ENCODE results near the gene TEX264.
"Not testable (repeated sequence)": the region's sequence is repeated elsewhere in the genome, so short reads cannot be mapped to it uniquely, and the experiment has no call there.

The TEX264 gene, protein sequence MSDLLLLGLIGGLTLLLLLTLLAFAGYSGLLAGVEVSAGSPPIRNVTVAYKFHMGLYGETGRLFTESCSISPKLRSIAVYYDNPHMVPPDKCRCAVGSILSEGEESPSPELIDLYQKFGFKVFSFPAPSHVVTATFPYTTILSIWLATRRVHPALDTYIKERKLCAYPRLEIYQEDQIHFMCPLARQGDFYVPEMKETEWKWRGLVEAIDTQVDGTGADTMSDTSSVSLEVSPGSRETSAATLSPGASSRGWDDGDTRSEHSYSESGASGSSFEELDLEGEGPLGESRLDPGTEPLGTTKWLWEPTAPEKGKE

DNA sequence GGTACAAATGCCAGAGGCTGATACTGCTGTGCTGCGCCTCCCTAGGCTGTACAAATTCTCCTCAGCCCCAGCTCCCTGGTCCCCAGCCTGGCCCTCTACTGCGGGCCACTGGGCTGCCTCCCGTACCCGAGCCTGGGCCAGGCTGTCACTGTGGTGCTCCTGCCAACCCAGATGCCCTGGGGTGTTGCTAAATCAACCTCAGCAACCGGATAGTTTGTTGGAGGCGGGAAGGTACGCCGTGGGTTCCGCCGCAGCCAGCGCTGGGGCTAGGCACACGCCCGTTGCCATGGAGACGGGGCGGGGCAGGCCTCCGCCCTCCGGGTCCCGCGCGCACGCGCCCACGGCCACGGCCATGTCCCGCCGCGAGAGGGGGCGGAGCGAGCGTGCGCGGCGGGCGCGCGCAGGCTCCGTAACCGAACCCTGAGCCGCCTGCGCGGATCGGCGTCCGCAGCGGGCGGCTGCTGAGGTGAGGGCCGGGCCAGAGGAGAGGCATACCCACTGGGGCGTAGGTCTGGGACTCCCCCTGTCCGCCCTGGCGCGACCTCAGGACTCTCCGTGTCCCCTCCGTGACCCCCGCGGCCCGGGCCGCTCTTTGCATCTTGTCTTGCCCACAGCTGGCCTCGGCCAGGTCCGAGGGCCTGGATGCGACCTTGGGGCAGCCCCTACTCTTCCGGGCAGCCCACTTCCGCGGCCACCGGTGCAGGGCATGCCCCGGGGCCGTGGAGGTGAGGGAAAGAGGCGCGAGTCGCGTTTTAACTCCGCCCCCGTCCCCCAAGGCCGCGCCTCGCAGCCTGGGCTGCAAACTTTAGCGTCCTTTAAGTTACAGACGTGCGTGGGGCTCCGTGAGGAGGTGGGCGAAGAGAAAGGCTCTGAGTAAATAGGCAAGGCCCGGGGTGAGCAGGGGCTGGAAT is at the start of gene TEX264:
TEX264 (plus strand) TSS at position 430 of the 911 bp plus-strand sequence. CDS start 3,053 bp downstream, outside the sequence.
- DNase-seq: peak; percentile 94

DNA sequence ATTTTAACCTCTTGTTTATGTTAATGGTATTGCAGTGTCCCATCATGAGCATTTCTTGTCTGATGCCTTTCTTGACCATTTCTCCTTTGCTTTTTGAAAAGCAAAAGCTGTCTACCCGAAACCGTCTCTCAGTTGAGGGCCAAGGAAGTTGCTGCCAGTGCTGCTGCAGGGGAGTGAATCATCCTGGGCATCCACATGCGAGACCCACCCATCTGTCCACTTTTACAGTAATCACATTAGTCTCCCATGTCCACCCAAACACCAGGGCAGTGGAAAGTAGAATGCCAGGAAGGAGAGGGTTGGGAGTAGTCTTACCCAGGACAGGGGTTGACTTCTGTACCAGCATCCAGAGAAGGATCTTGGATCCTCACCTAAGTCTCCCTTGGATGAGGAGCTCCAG is 48.6 kb upstream of the TEX264 start:
- no peak for DNase-seq

DNA sequence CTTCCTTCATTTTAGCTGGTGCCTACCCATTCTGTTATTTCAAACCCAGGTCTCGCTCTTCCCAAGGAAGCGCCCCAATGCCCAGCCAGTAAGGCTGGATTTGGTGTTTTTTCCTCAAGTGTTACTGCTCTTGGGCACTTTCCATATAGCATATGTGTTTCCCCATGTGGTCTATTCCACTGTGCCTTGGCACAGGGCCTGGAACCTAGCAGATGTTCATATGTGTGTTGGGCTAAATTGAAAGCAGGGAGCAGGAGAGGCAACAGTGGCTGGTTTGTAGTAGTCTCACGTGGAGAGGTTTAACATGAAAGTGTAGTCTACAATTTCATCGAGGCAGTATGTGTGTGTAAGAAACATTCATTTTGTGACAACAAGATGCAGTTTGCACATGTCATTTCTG is 48.2 kb upstream of the TEX264 start:
- DNase-seq: no peak

DNA sequence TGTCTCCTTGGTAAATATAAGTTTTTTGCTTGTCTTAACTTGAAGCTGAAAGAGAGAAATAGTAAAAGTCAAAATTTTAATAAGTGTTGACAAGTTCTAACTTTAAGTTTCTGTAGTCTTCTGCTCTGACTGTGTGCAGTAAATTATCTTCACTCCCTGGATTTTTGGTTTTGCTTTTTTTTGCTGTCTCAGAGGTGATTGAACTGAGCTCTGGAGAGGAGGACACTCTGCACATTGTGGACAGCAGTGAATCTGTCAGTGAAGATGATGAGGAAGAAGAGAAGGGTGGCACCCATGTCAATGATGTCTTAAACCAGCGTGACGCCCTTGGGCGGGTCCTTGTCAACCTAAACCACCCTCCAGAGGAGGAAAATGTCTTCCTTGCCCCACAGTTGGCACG is 40.5 kb upstream of the TEX264 start:
- no peak for DNase-seq

DNA sequence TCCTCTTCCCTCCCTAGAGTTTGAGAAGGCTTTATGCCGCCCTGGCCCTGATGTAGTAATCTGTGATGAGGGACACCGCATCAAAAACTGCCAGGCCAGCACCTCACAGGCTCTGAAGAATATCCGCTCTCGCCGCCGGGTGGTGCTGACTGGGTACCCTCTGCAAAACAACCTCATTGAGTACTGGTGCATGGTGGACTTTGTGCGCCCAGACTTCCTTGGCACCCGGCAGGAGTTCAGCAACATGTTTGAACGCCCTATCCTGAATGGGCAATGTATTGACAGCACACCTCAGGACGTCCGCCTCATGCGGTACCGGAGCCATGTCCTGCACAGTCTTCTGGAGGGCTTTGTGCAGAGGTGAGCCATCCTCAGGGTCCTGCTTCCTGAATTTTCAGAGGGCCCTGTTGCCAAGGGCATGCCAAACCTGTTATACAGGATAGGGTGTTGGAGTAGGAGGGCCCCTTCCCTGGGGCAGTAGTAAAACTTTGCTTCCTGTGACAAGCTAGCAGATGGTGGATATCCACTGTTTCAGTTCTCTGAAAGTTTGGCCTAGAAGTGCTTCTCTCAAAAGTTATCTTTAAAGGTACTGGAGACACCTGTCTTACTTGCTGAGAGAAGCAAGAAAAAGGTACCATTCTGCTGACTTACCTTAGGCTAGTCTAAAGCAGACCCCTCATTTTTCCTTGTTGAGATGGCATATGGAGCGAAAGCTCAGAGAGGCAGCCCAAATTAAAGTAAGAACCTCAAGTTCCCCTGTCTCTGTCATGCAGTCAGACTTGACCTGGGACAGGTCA is 33.7 kb upstream of the TEX264 start:
- no peak for DNase-seq

DNA sequence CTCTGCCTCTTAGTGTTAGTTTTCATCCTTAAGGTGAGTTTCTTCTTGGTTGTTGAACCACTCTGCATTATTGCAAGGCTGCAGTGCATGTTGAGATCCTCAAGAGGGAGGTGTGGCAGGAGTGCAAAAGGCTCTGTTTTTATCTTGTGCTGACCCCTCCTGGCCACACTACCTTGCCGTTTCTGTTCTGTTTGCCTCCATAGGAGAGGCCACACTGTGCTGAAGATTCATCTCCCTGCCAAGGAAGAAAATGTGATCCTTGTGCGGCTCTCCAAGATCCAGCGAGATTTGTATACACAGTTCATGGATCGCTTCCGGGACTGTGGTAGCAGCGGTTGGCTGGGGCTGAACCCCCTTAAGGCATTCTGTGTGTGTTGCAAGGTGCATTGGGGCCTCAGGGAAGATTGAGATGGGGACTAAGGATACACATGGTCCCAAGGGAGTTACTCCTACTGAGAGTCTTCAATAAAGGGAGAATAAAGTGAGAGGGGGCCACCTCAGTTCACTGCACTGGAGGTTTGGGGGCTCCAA is 33.0 kb upstream of the TEX264 start:
- peak; percentile 27 for DNase-seq

DNA sequence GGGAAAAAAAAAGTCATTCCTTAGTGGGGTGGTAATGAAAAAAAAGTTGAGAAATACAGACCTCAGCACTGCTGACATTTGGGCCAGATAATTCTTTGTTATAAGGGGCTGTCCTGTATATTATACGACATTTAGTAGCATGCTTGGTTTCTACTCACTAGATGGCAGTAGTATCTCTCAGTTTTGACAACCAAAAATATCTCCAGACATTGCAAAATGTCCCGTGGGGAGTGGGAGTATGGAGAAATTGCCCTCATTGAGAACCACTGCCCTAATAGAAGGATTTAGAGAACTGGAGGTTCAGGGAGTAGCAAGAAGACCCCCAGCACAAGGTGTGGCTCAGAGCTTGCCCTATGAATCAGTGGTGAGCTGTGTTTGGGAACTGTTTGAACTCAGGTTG is 28.6 kb upstream of the TEX264 start:
- peak; percentile 35 for DNase-seq

DNA sequence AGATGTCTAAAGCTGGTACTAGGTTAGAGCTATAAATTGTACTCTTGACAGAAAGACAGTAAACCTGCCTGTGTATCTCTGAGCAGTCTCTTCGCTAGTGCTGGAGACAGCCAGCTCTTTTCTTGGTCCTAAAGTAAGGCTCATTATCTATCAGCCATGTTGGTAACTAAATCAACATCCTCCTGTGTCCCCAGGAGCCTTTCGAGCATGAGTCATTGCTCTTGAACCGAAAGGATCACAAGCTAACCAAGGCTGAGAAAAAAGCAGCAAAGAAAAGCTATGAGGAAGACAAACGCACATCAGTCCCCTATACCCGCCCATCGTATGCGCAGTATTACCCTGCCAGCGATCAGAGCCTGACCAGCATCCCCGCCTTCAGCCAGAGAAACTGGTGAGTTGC is 25.0 kb upstream of the TEX264 start:
- DNase-seq: no peak

DNA sequence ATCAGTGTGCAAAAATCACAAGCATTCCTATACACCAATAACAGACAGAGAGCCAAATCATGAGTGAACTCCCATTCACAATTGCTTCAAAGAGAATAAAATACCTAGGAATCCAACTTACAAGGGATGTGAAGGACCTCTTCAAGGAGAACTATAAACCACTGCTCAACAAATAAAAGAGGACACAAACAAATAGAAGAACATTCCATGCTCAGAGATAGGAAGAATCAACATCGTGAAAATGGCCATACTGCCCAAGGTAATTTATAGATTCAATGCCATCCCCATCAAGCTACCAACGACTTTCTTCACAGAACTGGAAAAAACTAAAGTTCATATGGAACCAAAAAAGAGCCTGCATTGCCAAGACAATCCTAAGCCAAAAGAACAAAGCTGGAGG is 18.9 kb upstream of the TEX264 start:
- DNase-seq: not testable (repeated sequence)

DNA sequence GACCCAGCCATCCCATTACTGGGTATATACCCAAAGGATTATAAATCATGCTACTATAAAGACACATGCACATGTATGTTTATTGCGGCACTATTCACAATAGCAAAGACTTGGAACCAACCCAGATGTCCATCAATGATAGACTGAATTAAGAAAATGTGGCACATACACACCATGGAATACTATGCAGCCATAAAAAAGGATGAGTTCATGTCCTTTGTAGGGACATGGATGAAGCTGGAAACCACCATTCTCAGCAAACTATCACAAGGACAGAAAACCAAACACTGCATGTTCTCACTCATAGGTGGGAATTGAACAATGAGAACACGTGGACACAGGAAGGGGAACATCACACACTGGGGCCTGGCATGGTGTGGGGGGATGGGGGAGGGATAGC is 17.6 kb upstream of the TEX264 start:
- not testable (repeated sequence) for DNase-seq

DNA sequence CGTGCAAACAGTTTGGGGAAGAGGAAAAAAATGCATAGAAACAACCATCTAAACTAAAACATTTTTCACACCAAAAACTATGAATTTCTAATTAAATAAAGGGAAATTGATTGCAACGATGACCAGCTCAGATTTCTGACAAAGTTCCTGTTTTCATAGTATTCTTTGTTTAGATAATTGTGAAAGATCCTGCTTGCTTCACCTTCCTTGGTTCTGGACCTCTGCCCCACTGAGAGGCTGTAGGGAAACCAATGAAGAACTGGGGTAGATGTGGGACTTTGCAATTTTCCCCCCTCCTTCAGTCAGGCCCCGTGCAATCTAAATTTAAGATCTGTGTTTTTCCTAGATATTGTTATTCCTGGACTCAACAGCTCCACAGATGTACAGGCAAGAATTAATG is 13.8 kb upstream of the TEX264 start:
- DNase-seq: no peak

DNA sequence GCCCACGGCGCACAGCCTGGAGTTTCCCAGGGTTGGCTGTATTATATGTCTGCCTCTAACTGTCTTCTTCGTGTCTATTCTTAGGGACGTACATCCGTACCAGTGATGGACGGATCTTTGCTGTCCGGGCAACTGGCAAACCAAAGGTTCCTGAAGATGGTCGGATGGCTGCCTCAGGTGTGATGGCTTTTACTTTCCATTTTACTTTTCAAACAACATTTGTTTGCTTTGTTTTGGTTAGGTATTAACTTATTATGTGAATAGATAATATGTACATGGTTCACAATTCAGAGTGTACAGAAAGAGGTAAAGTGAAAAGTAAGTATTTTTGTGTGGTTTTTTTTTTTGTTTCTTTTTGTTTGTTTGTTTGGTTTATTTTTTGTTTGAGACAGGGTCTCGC is 11.1 kb upstream of the TEX264 start:
- DNase-seq: no peak

DNA sequence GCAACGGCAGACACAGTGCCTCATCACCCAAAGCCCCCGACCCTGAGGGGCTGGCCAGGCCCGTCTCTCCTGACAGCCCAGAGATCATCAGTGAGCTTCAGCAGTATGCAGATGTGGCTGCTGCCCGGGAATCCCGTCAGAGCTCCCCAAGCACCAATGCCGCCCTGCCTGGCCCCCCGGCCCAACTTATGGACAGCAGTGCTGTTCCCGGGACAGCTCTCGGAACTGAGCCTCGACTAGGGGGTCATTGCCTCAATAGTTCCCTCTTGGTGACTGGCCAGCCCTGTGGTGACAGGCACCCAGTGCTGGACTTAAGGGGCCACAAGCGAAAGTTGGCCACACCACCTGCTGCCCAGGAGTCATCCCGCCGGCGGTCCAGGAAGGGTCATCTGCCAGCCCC is 8.6 kb upstream of the TEX264 start:
- no peak for DNase-seq

DNA sequence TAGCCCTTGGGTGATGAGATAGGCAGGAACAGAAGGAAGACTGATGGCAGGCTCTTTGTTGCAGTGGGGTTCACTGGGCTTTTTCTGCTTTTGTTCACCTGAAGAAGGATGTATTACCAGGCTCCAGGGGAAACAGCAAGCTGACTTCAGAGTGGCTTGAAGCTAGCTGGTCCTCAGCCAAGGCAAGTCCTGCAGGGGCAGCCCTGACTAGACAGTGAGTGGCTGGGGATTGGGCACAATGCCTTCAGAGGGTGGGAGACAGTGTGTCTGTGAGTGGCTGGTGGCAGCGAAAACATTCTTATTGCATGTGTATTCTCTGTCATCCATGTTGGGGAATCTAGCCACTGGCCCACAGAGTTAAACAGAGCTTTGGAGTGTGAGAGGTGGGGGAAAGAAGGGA is 2.3 kb upstream of the TEX264 start:
- DNase-seq: no peak

DNA sequence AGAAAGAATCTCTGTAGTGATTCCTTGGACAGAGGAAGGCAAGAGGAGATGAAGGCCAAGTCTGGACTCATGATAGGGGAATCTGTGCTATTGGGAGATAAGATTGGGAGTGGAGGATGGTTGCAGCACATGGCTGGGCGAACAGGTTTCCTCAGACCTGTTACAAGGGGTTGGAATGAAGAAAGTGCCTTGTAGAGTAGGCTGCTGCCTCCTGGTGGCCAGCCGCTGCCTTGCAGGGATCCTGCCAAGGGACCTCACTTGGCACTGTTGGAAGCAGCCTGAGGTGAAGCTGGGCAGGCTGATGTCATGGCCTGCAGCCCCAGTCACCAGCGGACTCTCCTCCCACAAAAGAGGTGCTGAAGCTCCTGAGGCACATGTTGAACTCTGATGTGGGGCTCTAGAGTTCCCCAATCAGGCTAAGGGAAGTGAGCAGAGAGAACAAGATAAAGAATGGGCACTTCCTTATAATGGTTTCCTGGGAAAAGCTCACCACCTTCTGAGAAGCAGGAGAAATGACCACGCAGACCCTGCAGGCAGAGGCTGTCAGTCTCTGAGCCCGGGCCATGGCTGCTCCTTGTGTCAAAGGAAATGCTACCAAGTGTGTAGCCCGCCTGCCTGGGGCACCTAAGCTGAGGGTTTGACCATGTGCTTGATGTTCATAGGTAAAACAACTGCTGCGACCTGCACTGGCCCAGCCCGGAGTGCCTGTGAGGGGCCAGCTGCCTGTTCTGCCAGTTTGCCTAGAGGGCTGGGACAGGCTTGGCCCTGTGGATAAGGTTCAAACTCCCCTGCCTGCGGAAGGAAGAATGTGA is 1.6 kb upstream of the TEX264 start:
- DNase-seq: peak; percentile 83

DNA sequence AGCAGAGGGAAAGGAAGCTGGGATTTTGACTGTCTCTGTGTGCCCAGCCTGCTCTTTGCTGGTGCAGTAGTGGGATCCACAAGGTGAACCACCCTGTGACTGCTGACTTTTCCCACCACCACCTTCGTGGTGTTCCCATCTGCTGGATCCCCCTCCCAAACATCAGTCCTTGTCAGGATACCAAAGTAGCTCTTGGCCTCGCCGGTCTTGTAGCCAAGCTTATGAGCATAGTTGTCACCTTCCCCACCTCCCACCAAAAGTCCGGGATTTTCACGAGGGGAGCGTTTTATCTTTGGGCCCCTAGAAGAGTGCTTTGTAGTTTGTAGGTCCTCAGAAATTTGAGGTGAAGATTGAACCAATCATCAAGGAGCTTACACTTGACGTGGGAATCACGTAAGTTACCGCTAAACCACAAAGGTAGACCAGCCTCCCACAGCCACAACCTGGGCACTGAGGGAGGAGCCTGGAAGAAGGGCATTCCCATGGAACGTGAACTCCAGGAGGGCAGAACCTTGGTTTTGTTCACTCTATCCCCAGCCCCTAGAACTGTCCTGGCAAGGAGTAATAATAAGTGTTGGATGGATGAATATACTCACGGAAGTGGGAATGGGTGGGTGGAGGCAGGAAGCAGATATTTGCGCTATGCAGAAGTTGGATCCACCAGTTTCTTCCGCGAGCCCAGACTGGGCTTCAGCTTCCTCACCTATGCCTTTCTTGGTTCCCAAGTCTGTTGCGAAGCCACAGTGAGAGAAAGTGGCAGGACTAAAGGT is 814 bp upstream of the TEX264 start:
- peak; percentile 74 for DNase-seq

DNA sequence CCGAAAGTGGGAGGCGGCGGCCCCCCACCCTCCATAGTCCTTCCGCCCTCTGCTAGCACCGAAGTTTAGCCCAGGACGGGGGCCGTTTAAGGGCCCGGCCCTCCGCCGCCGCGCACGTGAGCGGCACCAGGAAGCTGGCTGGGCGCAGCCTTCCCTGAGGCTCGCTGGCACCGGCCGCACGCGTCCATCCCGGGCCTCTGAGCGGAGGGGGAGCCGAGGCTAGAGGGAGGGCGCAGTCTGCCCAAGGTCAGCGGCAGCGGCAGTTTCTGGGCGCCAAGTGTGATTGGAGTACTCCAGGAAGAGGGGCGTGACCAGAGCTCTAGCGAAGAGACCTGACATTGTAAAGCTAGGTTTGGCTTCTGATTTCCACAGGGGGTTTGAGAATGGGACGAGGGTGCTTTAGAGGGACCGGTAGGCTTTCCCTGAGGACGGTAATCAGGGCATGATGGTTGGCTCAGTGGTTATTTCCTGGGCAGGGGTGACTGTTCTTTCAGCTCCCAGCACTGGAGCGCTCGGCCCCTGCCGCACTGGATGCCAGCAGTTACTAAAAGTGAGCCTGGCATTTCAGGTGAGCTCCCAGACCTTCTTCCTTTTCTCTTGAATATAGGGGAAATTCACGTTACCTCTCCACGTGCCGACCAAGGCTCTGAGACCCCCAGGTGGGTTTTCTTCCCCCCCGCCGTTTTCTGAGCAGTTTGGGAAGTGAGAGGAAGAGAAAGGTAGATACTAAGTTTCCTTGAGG is 853 bp downstream of the TEX264 start:
- DNase-seq: peak; percentile 62

DNA sequence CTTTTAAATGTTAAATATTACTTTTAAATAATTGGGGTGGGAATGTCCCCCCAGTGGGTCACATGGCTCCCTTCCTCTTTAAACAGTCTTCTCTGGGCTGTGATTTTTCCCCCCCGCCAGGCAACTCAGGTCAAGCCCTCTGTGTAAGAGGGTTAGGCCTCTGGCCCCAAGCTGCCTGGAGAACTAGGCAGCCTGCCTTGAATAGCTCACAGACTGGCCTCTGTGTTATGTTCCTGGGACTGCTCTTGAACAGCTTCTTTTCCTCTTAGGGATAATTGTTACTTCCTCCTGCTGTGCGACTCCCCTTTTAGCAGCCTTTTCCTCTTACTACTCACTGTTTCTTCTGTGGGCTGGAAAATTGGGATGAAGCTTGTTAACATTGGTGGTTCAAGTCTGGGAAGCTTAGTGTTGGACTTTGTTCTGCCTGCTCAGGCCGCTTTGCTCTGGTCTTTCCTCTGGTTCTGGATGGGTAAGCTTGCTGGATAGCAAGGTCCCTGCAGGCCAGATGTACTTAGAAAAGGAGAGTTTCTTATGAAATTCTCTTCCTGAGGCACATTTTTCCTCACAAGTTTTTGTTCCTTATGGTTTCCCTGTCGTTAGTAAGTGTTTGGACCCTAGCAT is 2.2 kb downstream of the TEX264 start:
- no peak for DNase-seq

DNA sequence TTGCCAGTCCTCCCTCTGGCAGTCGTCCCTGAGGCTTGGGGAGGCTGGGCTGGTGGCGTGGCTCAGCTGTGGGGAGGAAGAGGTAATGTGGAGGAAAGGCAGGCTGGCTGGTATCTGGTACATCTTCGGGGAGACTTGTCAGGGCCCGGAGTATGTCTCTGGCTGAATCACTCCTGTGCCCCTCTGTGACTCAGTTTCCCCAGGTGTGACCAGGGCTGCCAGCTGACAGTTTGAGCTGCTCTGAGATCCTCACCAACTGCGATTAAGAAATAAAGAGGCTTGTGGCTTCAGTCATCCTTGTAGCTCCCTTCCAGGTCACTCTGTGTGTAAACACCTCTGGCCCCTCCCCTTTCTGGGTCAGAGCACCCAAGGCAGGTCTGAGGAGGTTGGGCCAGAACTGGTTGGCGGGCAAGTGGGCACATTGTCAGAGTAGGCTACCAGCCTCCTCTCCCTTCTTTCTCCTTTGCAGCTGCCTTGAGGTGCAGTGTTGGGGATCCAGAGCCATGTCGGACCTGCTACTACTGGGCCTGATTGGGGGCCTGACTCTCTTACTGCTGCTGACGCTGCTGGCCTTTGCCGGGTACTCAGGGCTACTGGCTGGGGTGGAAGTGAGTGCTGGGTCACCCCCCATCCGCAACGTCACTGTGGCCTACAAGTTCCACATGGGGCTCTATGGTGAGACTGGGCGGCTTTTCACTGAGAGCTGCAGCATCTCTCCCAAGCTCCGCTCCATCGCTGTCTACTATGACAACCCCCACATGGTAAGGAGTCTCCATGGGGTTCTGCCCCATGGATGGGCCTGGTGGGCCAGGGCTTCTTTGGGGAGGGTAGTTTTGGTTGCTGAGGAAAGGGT is 3.0 kb downstream of the TEX264 start:
- no peak for DNase-seq

Measured in CD4-positive, alpha-beta T cell treated with Interleukin-17A for 1 hour (primary cell).